HEK293T (cell line): Measurements from ENCODE around the gene ARHGAP42.

Experiments used
- CTCF ChIA-PET: fragments of 350-600 bp; formaldehyde crosslinking; extraction: SDS; loops from one replicate; lab custom pipeline; 2021; ENCODE audit warnings: antibody characterized with exemption, inconsistent platforms; lab: Yijun Ruan, JAX
- POLR2A ChIA-PET: fragments of 350-600 bp; formaldehyde crosslinking; extraction: SDS; loops from one replicate; lab custom pipeline; 2020; ENCODE audit warnings: antibody characterized with exemption, inconsistent platforms; lab: Yijun Ruan, JAX
- DNase-seq: peaks from one replicate; pipeline ENCODE4 v3.0.0; 2012; ENCODE audit warnings: mixed read lengths; ENCODE audit errors: extremely low spot score
- ARNT ChIP-seq: fragments of 450-650 bp; IDR thresholded peaks from 2 replicates; pipeline ENCODE4 v1.6.1; 2017; ENCODE audit warnings: mild to moderate bottlenecking
- BHLHE40 ChIP-seq: fragments of 450-650 bp; IDR thresholded peaks from 2 replicates; pipeline ENCODE4 v1.6.1; 2016; ENCODE audit warnings: mild to moderate bottlenecking, moderate library complexity, borderline replicate concordance
- CTBP1 ChIP-seq: fragments of 450-650 bp; IDR thresholded peaks from 2 replicates; pipeline ENCODE4 v1.6.1; 2016; ENCODE audit warnings: borderline replicate concordance
- ELF4 ChIP-seq: fragments of 450-650 bp; IDR thresholded peaks from 2 replicates; pipeline ENCODE4 v1.6.1; 2017; ENCODE audit warnings: antibody characterized with exemption
- FOXA1 ChIP-seq: fragments of 450-650 bp; IDR thresholded peaks from 2 replicates; pipeline ENCODE4 v1.6.1; 2016; ENCODE audit warnings: mild to moderate bottlenecking
- FOXK2 ChIP-seq: fragments of 450-650 bp; IDR thresholded peaks from 2 replicates; pipeline ENCODE4 v1.6.1; 2016; ENCODE audit warnings: mild to moderate bottlenecking
- FOXM1 ChIP-seq: fragments of 450-650 bp; IDR thresholded peaks from 2 replicates; pipeline ENCODE4 v1.6.1; 2017; ENCODE audit warnings: mild to moderate bottlenecking, borderline replicate concordance
- HDGF ChIP-seq: fragments of 450-650 bp; IDR thresholded peaks from 2 replicates; pipeline ENCODE4 v1.6.1; 2017; ENCODE audit warnings: antibody characterized with exemption, borderline replicate concordance
- L3MBTL2 ChIP-seq: fragments of 450-650 bp; conservative IDR thresholded peaks from 2 replicates; pipeline ENCODE4 v1.6.1; 2016; ENCODE audit warnings: mild to moderate bottlenecking
- LEF1 ChIP-seq: fragments of 450-650 bp; IDR thresholded peaks from 2 replicates; pipeline ENCODE4 v1.6.1; 2017; ENCODE audit warnings: mild to moderate bottlenecking, borderline replicate concordance
- NFRKB ChIP-seq: fragments of 450-650 bp; IDR thresholded peaks from 2 replicates; pipeline ENCODE4 v1.6.1; 2016; ENCODE audit warnings: mild to moderate bottlenecking, moderate library complexity
- SP1 ChIP-seq: fragments of 450-650 bp; IDR thresholded peaks from 2 replicates; pipeline ENCODE4 v1.6.1; 2017
- SUZ12 ChIP-seq: fragments of 450-650 bp; IDR thresholded peaks from 2 replicates; pipeline ENCODE4 v1.6.1; 2016; ENCODE audit warnings: mild to moderate bottlenecking
- TARDBP ChIP-seq: fragments of 450-650 bp; IDR thresholded peaks from 2 replicates; pipeline ENCODE4 v1.6.1; 2016
- ZNF384 ChIP-seq: fragments of 450-650 bp; IDR thresholded peaks from 2 replicates; pipeline ENCODE4 v1.6.1; 2016
- TF ChIP-seq, protein P1 (sequence below): fragments of 450-650 bp; IDR thresholded peaks from 2 replicates; pipeline ENCODE4 v1.6.1; 2016

ARHGAP42 gene, protein sequence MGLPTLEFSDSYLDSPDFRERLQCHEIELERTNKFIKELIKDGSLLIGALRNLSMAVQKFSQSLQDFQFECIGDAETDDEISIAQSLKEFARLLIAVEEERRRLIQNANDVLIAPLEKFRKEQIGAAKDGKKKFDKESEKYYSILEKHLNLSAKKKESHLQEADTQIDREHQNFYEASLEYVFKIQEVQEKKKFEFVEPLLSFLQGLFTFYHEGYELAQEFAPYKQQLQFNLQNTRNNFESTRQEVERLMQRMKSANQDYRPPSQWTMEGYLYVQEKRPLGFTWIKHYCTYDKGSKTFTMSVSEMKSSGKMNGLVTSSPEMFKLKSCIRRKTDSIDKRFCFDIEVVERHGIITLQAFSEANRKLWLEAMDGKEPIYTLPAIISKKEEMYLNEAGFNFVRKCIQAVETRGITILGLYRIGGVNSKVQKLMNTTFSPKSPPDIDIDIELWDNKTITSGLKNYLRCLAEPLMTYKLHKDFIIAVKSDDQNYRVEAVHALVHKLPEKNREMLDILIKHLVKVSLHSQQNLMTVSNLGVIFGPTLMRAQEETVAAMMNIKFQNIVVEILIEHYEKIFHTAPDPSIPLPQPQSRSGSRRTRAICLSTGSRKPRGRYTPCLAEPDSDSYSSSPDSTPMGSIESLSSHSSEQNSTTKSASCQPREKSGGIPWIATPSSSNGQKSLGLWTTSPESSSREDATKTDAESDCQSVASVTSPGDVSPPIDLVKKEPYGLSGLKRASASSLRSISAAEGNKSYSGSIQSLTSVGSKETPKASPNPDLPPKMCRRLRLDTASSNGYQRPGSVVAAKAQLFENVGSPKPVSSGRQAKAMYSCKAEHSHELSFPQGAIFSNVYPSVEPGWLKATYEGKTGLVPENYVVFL

DNA sequence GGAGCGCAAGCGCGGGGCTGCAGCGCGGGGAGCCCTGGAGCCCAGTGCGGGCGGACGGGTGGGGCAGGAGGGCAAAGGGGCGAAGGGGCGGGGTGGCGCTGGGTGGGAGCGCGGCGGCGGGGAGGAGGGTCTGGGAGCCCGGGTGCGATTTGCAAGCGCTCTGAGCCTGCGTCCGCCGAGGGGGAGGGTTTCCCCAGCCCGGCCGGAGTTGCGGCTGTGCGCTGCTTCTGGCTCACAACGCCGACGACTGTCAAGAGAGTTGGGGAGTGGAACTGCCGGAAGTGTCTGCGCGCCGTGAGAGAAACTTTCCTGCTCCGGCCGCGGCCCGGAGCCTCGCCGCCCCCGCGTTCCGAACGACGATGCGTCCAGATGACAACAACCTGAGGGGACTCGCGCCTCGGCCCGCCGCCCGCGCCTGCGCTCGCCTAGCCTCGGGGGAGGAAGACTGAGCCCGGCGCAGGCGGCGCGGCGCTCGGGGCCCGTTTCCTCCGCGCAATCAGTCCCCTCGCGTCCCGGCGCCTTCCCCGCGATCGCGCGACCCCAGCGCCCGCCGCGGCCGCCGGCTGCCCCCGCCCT is at the start of gene ARHGAP42:
Gene ARHGAP42 (plus strand): TSS at position 235 of the 576 bp plus-strand sequence. CDS start 391 bp downstream, outside the sequence.
- peak; percentile 58 for DNase-seq
- POLR2A ChIA-PET, result interaction anchor here (1.0 to 1.2 kb wide), 2 partner anchors 164 to 180 kb away, joined by 3 to 4 read pairs; no protein-coding TSS in a partner anchor

DNA sequence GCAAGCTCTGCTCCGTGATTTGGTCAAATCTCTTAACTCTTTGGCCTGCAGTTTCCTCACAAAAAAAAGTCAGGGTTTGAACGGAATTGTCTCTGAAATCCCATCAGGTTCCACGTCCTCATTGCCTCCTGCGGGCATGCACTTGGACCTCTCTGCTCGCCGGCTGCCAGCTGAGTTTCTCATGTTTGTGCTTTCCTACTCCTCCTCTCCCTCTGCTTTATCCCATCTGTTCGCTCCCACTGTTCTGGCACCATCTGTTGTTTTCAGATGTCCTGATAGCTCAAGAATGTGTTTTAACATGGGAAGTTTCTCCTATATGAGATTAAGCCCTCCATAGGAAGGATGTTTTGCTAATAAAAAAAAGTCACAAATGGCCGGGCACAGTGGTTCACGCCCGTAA is 49.4 kb upstream of the ARHGAP42 start:
- POLR2A ChIA-PET, result no interaction called here
- CTCF ChIA-PET, result no interaction called here
- no peak for DNase-seq
- TF ChIP-seq ARNT, result no peak
- TF ChIP-seq ELF4, result no peak
- TF ChIP-seq TARDBP, result no peak
- no peak for TF ChIP-seq FOXA1
- no peak for TF ChIP-seq FOXM1
- TF ChIP-seq BHLHE40, result no peak
- TF ChIP-seq SUZ12, result no peak
- TF ChIP-seq HDGF, result no peak
- no peak for TF ChIP-seq NFRKB
- no peak for TF ChIP-seq FOXK2
- TF ChIP-seq CTBP1, result no peak

More for the DNA sequence above, at the start of gene ARHGAP42:
- CTCF ChIA-PET, result interaction anchor here (0.7 to 1.6 kb wide), 3 partner anchors 9 to 145 kb away, joined by 3 to 4 read pairs (median 4); no protein-coding TSS in a partner anchor
- no peak for TF ChIP-seq LEF1
- TF ChIP-seq FOXM1, result no peak
- TF ChIP-seq SUZ12, result no peak
- no peak for TF ChIP-seq TARDBP

DNA sequence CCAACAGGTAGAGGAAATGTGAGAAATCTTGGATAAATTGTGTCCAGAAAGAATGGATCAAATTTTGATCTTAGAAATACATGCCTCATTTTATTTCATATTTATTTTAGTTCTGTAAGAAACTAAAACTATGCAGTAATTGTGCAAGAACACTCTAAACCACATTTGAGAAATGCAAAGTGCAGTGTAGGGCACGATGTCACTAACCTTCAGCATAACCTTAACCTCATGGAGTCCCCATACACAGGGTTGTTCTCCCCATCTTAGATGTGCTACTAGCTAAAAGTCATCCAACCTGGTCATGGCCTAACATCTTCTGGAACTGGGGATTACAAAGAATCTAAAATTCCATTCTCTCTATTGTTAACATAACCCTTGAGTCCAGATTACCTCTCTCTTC is 48.4 kb upstream of the ARHGAP42 start:
- CTCF ChIA-PET, result no interaction called here
- TF ChIP-seq NFRKB (no peak), ELF4 (no peak), ZNF384 (no peak), CTBP1 (no peak), TARDBP (no peak), ARNT (no peak), FOXA1 (no peak), LEF1 (no peak), FOXM1 (no peak), SUZ12 (no peak), SP1 (no peak), L3MBTL2 (no peak), BHLHE40 (no peak), HDGF (no peak), FOXK2 (no peak)
- TF ChIP-seq, protein P1, sequence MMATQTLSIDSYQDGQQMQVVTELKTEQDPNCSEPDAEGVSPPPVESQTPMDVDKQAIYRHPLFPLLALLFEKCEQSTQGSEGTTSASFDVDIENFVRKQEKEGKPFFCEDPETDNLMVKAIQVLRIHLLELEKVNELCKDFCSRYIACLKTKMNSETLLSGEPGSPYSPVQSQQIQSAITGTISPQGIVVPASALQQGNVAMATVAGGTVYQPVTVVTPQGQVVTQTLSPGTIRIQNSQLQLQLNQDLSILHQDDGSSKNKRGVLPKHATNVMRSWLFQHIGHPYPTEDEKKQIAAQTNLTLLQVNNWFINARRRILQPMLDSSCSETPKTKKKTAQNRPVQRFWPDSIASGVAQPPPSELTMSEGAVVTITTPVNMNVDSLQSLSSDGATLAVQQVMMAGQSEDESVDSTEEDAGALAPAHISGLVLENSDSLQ, result no peak
- POLR2A ChIA-PET, result no interaction called here
- no peak for DNase-seq

DNA sequence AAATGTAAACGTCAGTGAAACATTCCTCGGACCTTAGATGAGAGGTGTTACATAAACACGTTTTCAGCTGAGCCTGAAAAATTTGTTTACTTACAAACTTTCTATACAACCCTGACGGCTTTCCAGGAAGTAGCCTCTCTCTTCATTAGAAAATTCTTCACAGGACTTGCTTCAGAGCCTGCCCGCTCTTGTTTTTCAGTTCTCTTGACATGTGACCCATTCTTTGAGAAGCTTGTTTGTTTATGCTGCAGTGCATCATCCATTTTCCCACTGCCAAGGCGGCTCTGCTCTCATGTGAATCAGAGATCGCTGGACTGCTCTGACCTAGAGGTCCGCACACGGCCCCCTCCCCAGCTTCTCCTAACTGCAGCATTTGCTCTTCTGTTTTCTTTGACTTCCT is 47.9 kb upstream of the ARHGAP42 start:
- ChIA-PET CTCF (no interaction called here), POLR2A (no interaction called here)
- no peak for TF ChIP-seq CTBP1
- no peak for TF ChIP-seq ZNF384
- TF ChIP-seq SUZ12, result no peak
- no peak for TF ChIP-seq HDGF
- TF ChIP-seq BHLHE40, result no peak
- no peak for TF ChIP-seq ARNT
- no peak for TF ChIP-seq ELF4
- no peak for TF ChIP-seq FOXK2
- TF ChIP-seq, protein P1, result no peak
- TF ChIP-seq FOXM1, result no peak
- TF ChIP-seq L3MBTL2, result no peak
- no peak for TF ChIP-seq TARDBP
- no peak for TF ChIP-seq LEF1
- TF ChIP-seq SP1, result no peak
- TF ChIP-seq FOXA1, result no peak
- no peak for TF ChIP-seq NFRKB
- DNase-seq, result peak; percentile 17

DNA sequence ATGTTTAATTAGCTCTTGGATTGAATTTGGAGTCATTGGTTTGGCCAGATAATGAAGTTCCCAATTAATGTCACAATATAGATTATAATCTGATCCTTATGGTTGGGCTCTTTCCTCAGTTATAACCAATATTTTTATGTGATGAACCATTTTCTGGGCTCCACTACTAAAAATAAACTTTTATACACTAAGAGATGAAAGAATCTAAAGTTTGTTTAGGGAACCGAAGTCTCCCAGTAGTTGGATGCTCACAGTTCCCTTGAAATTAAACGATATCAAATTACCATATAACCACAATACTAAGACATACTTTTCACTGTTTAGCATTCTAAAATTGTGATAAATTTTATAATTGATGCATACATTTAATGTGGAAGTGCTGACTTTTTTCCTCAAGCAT is 47.0 kb upstream of the ARHGAP42 start:
- POLR2A ChIA-PET, result no interaction called here
- CTCF ChIA-PET, result no interaction called here
- DNase-seq, result no peak
- TF ChIP-seq NFRKB (no peak), FOXK2 (no peak), LEF1 (no peak), TARDBP (no peak), BHLHE40 (no peak), SP1 (no peak), FOXA1 (no peak), SUZ12 (no peak), L3MBTL2 (no peak), CTBP1 (no peak), HDGF (no peak), ARNT (no peak), FOXM1 (no peak), ELF4 (no peak), ZNF384 (no peak)
- TF ChIP-seq, protein P1, result no peak
